Activated CD8-positive, alpha-beta T cell treated with anti-CD3 and anti-CD28 coated beads, Interleukin-2, amount 10 ng/mL, durations not matched to agents 7 days and 5 days (primary cell): ENCODE data around the gene FBLN7. TPM values are rescaled to one million over a fixed set of nuclear protein-coding genes. Genes with fewer than 3 reads are reported as not detected.

Source experiments
- ATAC-seq: fragments of 150-1000 bp; cut with Tn5 transposase; one replicate; pipeline ENCODE4 v1.10.0; 2021; ENCODE audit warnings: moderate library complexity
- CTCF ChIA-PET: fragments of 350-600 bp; sonication (Branson Sonifier 250); formaldehyde crosslinking; loops from one replicate; lab custom pipeline; 2021; ENCODE audit warnings: antibody characterized with exemption; lab: Charles Lee
- POLR2A ChIA-PET: fragments of 350-600 bp; sonication (Branson Sonifier 250); formaldehyde crosslinking; loops from one replicate; lab custom pipeline; 2021; ENCODE audit warnings: antibody characterized with exemption; lab: Charles Lee
- DNase-seq: peaks from one replicate; pipeline ENCODE4 v3.0.0-alpha.2; 2020
- H3K27ac Mint-ChIP-seq: one replicate; pipeline ENCODE4 v1.8.0; 2021; ENCODE audit warnings: mild to moderate bottlenecking, mixed read lengths
- H3K27me3 Mint-ChIP-seq: one replicate; pipeline ENCODE4 v1.8.0; 2021; ENCODE audit warnings: low read depth, mixed read lengths
- H3K36me3 Mint-ChIP-seq: one replicate; pipeline ENCODE4 v1.8.0; 2021; ENCODE audit warnings: low read depth, mixed read lengths
- H3K4me1 Mint-ChIP-seq: one replicate; pipeline ENCODE4 v1.8.0; 2021; ENCODE audit warnings: low read depth, mixed read lengths
- H3K4me3 Mint-ChIP-seq: one replicate; pipeline ENCODE4 v1.8.0; 2021; ENCODE audit warnings: mild to moderate bottlenecking, mixed read lengths
- H3K9me3 Mint-ChIP-seq: one replicate; pipeline ENCODE4 v1.8.0; 2022; ENCODE audit warnings: mixed read lengths; ENCODE audit not compliant: insufficient read depth
- total RNA-seq, 2 experiments: library from RNA; stranded (reverse); gene quantifications; one replicate each; pipeline ENCODE4 v1.2.3, GENCODE V29; 2021

FBLN7 gene
- total RNA-seq, 2 experiments from 2014 or later: 0.58 to 0.91 TPM

DNA sequence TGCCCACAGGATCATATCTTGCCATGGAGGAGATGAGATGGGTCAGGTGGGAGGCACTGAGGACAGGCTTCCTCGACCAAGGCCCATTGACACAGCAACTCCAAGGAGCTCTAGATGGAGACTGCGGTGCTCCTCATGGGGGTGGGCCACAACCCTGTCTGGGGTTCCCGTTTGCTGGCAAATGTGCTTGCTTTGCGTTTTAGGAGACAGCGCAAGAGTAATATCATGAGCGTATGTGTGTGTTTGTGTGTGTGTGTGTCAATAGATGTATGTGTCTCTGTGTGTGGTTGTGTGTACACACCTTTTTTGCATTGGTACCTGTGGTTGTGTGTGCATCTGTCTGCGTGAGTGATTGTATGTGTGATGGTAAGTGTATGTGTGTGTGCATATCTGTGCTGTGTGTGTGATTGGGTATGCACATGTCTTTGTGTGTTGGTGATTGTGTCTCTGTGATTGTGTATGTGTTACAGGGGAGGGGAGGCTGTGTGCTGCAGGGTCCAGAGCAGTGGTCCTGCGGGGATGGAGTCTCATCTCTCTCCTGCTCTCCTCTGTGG is 4.4 kb downstream of the FBLN7 start:
- H3K4me3 Mint-ChIP-seq: no peak overlapping the region
- ATAC-seq: no peak
- no peak overlapping the region for H3K27ac Mint-ChIP-seq
- ChIA-PET POLR2A (no interaction called here), CTCF (interaction anchor here (0.9 kb wide), 1 partner anchor 21 kb away, joined by 3 read pairs; no protein-coding TSS in a partner anchor)
- H3K9me3 Mint-ChIP-seq: no peaks in the 10 kb centered on the region
- peak; percentile 17 for DNase-seq
- H3K36me3 Mint-ChIP-seq: no peaks in the 10 kb centered on the region
- H3K4me1 Mint-ChIP-seq: peaks cover 7% of the 10 kb centered on the region
- peaks cover 40% of the 10 kb centered on the region for H3K27me3 Mint-ChIP-seq

DNA sequence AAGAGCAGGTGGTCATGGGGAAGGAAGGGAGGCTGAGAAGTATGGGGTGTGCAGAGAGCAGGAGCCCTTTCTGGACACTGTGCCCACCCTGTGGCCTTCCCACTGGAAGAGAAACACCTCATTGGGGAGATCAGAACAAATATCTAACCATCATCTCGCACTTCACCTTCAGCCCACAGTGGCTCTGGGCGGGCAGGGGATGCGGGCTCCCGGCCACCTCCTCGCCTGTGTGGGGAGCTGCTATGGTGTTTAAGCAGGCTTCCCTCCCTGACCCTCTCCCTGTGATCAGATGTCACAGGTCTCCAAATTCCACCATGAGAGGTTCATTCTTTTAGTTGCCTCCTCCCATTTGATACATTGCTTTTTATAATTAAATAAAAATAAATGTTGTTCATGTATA is 5.0 kb downstream of the FBLN7 start:
- Mint-ChIP-seq H3K9me3 (no peaks in the 10 kb centered on the region), H3K27ac (no peak overlapping the region), H3K27me3 (peaks cover 36% of the 10 kb centered on the region), H3K4me1 (peaks cover 3% of the 10 kb centered on the region), H3K4me3 (no peak overlapping the region), H3K36me3 (no peaks in the 10 kb centered on the region)
- ChIA-PET POLR2A (no interaction called here), CTCF (no interaction called here)
- DNase-seq: peak; percentile 9
- ATAC-seq: no peak

DNA sequence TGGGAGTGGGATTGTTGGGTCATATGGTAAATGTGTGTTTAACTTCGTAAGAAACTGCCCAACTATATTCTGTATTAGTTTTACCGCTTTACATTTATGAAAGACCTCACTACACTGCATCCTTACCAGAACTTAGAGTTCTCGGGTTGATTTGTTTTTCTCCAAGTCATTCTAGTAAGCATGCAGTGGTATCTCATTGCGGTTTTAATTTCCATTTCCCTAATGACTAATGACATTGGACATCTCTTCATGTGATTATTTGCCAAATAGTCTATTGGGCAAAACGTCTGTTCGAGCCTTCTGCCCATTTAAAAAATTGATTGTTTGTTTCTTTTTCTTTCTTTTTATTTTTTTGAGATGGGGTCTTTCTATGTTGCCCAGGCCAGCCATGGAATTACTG is 6.8 kb downstream of the FBLN7 start:
- Mint-ChIP-seq H3K27ac (no peak overlapping the region), H3K4me3 (no peak overlapping the region), H3K4me1 (no peaks in the 10 kb centered on the region), H3K9me3 (no peaks in the 10 kb centered on the region), H3K27me3 (peaks cover 33% of the 10 kb centered on the region), H3K36me3 (no peaks in the 10 kb centered on the region)
- DNase-seq (no peak), ATAC-seq (no peak)
- POLR2A ChIA-PET: no interaction called here
- CTCF ChIA-PET: no interaction called here

DNA sequence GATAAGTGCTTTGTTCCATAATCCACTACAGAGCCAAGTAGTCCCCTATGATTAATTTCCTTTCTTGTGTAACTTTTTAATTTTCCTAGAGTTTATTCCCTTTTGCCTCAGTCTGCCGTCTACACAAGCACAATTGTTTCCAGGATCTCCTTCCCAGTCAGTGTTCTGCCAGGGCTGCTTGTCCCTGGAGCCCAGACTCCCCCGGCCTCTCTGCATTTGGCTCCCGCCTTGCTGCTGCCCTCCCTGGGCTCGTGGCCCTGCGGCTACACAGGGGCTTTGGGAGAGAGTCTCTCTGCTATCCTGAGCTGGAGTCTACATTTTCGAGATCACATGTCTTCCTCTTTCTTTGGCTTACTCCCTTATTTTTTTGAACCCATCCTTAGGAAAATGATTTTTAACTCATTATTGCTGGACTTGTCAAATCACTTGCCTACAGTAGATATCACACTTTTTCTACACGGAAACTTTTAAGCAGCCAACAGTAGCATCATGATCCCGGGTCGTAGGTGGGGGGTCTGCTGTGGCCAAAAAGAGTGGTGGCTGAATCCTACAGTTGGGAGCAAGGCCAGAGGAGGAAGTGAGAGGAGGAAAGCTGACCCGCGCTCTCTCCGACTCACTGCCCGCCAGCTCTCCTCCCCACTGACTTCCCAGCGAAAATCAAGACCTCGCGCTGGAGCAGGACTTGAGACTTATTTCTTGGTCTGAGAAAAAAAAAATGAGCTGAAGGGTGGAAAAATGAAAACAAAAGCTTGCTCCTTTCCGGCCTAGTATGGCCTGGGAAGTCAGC is 9.4 kb downstream of the FBLN7 start:
- Mint-ChIP-seq H3K4me1 (no peaks in the 10 kb centered on the region), H3K27ac (no peak overlapping the region), H3K4me3 (no peak overlapping the region), H3K36me3 (no peaks in the 10 kb centered on the region), H3K27me3 (peaks cover 19% of the 10 kb centered on the region), H3K9me3 (no peaks in the 10 kb centered on the region)
- ChIA-PET POLR2A (no interaction called here), CTCF (interaction anchor here (0.9 kb wide), 1 partner anchor 26 kb away, joined by 3 read pairs; no protein-coding TSS in a partner anchor)
- ATAC-seq: no peak
- DNase-seq: no peak

DNA sequence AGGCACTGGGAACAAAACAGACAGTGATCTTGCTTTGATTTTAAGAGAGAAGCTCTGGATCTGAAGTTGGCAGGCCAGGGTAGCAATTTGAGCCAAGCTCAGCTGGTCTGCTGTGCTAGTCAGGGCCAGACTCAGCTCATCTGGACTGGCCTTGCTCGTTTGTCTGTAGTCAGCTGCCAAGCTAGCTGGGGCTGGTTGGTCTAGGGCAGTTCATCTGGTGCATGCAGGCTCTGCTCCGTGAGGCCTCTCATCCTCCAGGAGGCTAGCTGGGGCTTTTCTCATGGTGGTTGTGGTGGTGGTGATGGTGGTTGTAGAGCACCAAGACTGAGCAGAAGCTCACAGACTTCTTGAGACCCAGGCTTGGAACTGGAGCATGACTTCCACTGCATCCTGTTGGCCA is 10.3 kb downstream of the FBLN7 start:
- ChIA-PET CTCF (no interaction called here), POLR2A (interaction anchor here (0.6 kb wide), 1 partner anchor 11 kb away, joined by 3 read pairs; no protein-coding TSS in a partner anchor)
- DNase-seq: no peak
- H3K4me3 Mint-ChIP-seq: no peak overlapping the region
- H3K9me3 Mint-ChIP-seq: no peaks in the 10 kb centered on the region
- H3K27me3 Mint-ChIP-seq: peaks cover 17% of the 10 kb centered on the region
- H3K36me3 Mint-ChIP-seq: no peaks in the 10 kb centered on the region
- no peaks in the 10 kb centered on the region for H3K4me1 Mint-ChIP-seq
- no peak overlapping the region for H3K27ac Mint-ChIP-seq
- ATAC-seq: no peak

DNA sequence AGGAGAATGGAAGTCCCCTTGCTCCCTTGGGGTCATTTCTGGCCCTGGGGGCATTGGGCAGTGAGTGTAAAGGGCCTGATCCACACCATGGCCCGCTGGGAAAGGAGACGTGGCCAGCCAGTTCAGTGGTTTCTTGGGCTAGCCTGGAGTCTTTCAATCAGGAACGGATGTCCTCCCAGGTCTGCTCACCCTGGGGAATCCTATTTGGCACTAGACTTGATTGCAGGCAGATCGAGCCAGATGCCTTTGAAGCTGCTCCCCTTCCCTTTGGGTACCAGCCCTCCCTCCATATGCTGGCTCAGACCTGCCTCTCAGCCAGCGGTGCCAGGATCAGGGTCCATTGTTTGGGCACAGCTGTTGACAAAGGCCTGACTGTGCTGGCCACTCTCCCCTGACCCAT is 11.0 kb downstream of the FBLN7 start:
- DNase-seq: no peak
- ChIA-PET CTCF (no interaction called here), POLR2A (no interaction called here)
- Mint-ChIP-seq H3K36me3 (no peaks in the 10 kb centered on the region), H3K9me3 (no peaks in the 10 kb centered on the region), H3K4me1 (peaks cover 2% of the 10 kb centered on the region), H3K27me3 (peaks cover 14% of the 10 kb centered on the region), H3K4me3 (no peak overlapping the region), H3K27ac (no peak overlapping the region)
- no peak for ATAC-seq

DNA sequence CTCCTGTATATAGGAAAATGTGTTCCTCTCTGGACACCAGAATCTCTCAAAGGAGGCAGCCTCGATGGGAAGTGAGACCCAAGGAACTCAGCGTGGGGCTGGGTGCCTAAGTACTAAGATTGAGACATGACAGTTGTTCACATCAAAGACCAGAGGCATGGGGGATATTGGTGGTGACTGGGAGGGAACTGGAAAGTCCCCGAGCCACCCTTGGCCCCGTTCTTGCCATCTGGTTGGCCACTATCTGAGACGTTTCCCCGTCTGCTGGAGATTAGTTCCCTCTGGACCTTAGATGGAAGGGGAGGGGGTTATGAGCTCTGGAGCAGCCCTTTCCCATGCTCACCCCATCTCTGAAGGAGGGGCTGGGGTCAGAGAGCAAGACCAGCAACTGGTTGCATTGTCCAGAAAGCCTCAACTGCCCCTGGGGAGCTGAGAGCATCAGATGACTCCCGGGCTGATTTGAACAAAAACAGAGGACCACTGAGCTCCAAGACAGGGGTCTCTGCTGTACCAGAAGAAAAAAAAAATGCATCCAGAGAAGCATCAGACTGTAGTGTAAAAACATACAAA is 11.8 kb downstream of the FBLN7 start:
- DNase-seq (no peak), ATAC-seq (no peak)
- no peaks in the 10 kb centered on the region for H3K36me3 Mint-ChIP-seq
- ChIA-PET CTCF (no interaction called here), POLR2A (no interaction called here)
- H3K27me3 Mint-ChIP-seq: peaks cover 14% of the 10 kb centered on the region
- no peaks in the 10 kb centered on the region for H3K9me3 Mint-ChIP-seq
- H3K4me3 Mint-ChIP-seq: no peak overlapping the region
- H3K4me1 Mint-ChIP-seq: peaks cover 9% of the 10 kb centered on the region
- no peak overlapping the region for H3K27ac Mint-ChIP-seq

DNA sequence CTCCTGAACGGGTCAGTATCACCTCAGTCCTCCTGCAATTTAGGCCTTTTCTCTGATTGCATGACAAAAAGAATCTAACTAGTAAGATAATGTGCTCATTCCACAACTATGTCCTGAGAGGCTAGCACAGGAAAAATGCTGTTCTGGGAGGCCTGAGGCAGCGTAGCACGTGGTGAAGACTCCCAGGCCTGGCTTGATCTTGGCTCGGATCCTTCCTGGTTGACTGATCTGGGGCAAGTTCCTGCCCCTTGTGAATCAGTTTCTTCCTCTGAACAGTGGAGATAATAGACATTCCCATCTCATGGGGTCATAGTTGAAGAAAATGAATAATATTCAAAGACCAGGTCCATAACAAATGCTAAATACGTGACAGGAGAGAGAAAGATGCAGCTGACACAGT is 12.3 kb downstream of the FBLN7 start:
- peaks cover 14% of the 10 kb centered on the region for H3K4me1 Mint-ChIP-seq

DNA sequence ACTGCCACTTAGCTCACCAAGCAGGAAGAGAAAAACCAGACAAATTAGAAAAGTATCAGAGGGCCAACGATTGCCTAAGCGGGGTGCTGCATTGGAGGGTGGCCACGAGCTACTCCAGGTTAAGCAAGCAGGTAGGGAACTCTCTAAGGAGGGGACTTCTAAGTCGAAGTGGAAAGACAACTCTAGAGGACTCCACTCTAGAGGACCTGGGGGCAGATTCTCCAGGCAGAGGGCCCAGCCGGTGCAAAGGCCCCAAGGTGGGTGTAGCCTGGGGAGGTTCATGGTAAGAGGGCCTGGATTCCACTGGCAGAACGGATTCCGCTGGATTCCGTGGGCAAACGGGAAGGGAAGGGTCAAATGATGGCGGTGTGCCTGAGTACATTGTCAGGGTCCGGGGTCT is 12.7 kb downstream of the FBLN7 start:
- Mint-ChIP-seq H3K9me3 (no peaks in the 10 kb centered on the region), H3K27ac (no peak overlapping the region), H3K27me3 (peaks cover 14% of the 10 kb centered on the region), H3K4me1 (peaks cover 18% of the 10 kb centered on the region), H3K36me3 (no peaks in the 10 kb centered on the region), H3K4me3 (no peak overlapping the region)
- ChIA-PET CTCF (no interaction called here), POLR2A (no interaction called here)
- no peak for DNase-seq
- ATAC-seq: no peak

More for the DNA sequence above, 12.3 kb downstream of the FBLN7 start:
- no peak for DNase-seq
- POLR2A ChIA-PET: no interaction called here
- CTCF ChIA-PET: no interaction called here
- no peak for ATAC-seq
- Mint-ChIP-seq H3K27me3 (peaks cover 14% of the 10 kb centered on the region), H3K9me3 (no peaks in the 10 kb centered on the region), H3K4me3 (no peak overlapping the region), H3K27ac (no peak overlapping the region), H3K36me3 (no peaks in the 10 kb centered on the region)

DNA sequence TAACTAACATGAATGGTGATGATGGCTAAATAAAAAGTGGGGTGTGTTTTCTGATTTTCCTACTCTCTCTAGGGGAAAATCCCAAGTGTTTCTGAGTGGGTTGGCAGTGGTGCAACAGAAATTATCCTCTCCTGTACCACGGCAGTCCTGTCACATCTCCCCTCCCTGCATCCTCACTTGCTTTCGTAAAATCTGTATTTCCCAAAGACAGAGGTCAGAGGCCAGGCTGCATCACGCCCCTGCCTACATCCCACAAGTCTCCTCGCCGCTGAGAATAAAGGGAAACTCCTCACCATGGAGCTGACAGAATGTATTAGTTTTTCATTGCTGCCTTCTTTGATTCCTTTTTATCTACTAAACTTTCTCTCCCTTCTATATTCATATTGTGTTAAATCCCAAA is 13.1 kb downstream of the FBLN7 start:
- ATAC-seq: no peak
- Mint-ChIP-seq H3K36me3 (no peaks in the 10 kb centered on the region), H3K4me3 (no peak overlapping the region), H3K27me3 (peaks cover 14% of the 10 kb centered on the region), H3K9me3 (no peaks in the 10 kb centered on the region), H3K27ac (peak overlapping the region; percentile 22), H3K4me1 (peaks cover 22% of the 10 kb centered on the region)
- POLR2A ChIA-PET: no interaction called here
- CTCF ChIA-PET: no interaction called here
- DNase-seq: peak; percentile 8

DNA sequence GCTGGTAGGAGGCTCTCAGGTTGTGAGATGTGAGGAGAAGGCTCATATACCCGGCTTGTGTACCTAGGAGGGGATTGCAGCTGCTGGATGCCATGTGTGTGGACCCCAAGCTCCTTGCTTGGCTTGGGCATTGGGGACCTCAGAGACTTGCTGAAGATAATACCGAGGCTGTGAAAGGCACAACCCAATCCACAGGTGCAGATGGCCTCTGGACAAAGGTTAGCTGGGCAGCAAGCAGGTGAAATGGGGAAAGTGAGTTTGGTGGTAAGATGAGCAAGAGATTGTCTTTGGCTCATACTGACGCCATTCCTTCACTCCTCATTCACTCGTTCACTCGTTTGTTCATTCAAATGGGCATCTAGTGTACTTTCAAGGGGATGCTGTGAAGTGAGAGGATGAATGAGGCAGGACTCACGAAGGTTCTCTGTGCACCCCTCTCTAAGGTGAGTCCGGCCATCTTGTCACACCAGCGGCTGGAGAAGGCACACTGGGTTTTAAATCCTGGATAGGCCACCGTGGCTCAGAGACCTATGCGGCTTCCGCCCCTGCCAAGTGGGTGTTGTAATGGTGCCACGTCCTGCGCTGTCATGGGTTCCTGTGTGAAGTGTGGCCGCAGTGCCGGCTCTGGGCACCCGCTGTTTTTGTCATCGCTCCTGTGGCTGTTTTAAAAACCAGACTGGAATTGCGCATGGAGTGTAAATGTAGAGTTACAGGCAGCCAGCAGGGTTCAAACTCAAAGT is 13.7 kb downstream of the FBLN7 start:
- peak; percentile 14 for DNase-seq
- Mint-ChIP-seq H3K4me1 (peaks cover 28% of the 10 kb centered on the region), H3K27ac (peak overlapping the region; percentile 22), H3K36me3 (no peaks in the 10 kb centered on the region), H3K4me3 (no peak overlapping the region), H3K9me3 (no peaks in the 10 kb centered on the region), H3K27me3 (peaks cover 12% of the 10 kb centered on the region)
- CTCF ChIA-PET: no interaction called here
- POLR2A ChIA-PET: no interaction called here
- no peak for ATAC-seq
